Adrenal gland (tissue), 5 donors: ENCODE data around the gene IFTAP.

Source experiments
- POLR2A ChIP-seq, 2 donors: fragments of 450-650 bp; IDR thresholded peaks; one replicate each; pipeline ENCODE4 v1.6.1; 2017; ENCODE audit warnings: antibody characterized with exemption in 2 of 2, mild to moderate bottlenecking in 2 of 2, moderate library complexity in 1 of 2
- TF ChIP-seq, protein P1 (sequence below), 6 experiments: fragments of 450-650 bp in 4 of 6; fragments of 200-600 bp in 2 of 6; sonication (generic) in 1 of 6; IDR thresholded peaks; 1 replicate in 5 of 6; 2 replicates in 1 of 6; pipeline versions ENCODE4 v1.5.1 to v1.8.0; 2016 to 2021; ENCODE audit warnings: antibody characterized with exemption in 6 of 6, mild to moderate bottlenecking in 2 of 6, moderate library complexity in 1 of 6
- donor health status: DM: no; HTN: no; CAD: no.

DNA sequence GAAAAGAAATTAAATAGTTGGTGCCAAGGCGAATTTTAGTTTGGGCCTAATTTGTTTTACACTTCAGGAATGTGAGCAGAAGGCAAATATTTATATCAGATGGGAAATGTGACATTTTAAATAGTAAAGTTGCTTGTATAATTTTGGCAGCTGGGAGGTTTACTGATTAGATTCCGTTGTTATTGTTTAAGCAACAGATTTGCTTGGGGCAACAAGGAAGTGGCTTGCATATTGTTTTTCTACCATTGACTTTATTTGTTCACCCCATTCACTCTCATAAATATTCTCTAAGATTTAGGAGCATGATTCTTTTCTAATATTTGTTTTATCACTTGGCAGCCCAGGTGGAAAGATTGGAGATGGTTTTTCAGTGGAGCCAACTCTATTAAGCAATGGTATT, 44.3 kb downstream of the IFTAP start:
- TF ChIP-seq, protein P1, sequence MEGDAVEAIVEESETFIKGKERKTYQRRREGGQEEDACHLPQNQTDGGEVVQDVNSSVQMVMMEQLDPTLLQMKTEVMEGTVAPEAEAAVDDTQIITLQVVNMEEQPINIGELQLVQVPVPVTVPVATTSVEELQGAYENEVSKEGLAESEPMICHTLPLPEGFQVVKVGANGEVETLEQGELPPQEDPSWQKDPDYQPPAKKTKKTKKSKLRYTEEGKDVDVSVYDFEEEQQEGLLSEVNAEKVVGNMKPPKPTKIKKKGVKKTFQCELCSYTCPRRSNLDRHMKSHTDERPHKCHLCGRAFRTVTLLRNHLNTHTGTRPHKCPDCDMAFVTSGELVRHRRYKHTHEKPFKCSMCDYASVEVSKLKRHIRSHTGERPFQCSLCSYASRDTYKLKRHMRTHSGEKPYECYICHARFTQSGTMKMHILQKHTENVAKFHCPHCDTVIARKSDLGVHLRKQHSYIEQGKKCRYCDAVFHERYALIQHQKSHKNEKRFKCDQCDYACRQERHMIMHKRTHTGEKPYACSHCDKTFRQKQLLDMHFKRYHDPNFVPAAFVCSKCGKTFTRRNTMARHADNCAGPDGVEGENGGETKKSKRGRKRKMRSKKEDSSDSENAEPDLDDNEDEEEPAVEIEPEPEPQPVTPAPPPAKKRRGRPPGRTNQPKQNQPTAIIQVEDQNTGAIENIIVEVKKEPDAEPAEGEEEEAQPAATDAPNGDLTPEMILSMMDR (IDR thresholded peaks at IDR 0.05): no peak
- TF ChIP-seq POLR2A (IDR thresholded peaks at IDR 0.05): no peak
